ENCODE results near the gene ZSCAN31. TPM values are rescaled to one million over a fixed set of nuclear protein-coding genes. Genes with fewer than 3 reads are reported as not detected.

ZSCAN31 gene
- total RNA-seq, 2 donors from 2014 or later, result 8.6 to 10.2 TPM

DNA sequence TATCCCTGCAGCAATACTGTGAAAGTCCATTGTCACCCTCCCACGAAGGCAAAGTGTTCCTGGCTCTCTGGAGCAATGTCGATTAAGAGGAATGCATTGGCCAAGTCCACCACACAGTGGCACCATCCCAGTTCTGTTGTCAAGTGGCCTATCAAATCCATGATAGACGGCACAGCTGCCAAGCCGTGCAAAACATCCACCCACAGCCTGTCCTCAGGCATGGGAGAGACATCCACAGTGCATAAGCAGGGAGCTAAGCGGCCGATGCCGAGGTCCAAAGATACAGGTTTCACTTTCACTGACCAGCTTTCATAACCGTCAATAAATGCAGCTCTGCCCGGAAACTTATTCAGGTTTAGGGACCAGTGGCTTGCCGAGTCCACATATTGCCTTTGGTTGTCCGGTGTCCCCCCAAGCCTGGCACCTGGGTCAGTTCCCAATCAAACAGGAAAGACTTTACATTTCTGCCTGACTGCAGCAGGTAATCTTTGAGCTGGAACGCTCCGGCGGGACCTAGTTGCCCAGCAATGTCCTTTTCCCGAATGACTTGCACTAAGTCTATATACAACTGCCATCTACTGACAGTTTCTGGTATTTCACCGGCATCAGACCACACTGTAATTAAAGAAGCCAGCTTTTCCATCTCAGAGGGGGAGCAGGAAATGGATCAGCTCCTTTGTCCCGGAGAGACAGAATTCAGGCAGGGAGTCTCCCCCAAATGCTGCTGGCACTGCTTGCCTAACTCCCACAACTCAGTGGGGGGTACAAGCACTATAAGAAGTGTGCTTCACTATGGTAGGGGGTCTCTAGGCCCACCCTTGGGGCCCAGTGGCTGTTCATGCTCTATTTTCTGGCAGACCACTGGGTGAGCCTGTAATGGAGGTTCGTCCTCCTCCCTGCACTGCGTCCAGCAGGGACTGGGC is 20.1 kb upstream of the ZSCAN31 start:
- peak; percentile 78 to 82 for DNase-seq
- intact Hi-C loops (cut with DNase I, micrococcal nuclease), result loop anchor here in 1 of 2 donors (10.0 kb wide), 1 partner anchor 91 kb away; the partner anchor contains the start of gene ZSCAN26
- ATAC-seq, result peak; percentile 85

DNA sequence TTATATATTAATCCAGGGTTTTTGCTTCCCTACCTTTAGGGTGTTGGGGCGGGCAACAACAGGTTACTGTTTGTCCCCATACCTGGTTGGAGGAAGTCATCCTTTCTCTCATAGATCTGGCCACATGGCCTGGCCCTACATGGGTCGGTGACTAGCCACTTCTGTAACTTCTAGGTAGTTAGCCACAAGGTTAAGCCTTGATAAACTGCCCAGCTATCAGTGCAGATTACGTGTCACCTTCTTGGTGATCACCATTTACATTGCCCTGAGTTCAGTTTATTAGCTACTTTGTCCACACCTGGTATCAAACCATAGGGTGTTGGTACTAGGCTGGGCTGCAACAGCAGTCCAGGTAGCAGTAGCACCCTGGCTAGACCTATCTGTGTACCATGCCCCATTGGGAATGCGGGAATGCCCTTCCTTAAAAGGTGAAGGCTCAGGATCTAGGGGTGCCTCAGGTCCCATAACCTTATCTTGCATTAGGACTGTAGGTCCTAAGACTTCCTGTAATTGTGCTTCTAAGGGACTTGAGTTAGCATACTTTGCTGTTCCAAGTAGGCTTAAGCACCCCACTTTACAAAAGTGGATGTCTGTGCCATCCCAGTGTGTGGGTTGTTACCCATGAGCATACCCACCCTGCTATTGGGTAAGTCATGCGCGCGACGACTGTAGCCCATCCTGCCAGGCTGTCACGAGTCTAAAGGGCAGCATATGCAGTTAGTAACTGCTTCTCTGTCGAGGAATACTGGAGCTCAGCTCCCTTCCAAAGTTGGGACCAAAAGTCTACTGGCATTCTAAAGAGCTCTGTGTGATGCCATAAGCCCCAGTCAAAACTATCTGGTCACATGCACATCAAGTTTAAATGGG is 19.0 kb upstream of the ZSCAN31 start:
- DNase-seq (no peak), ATAC-seq (no peak)
- intact Hi-C loops (cut with DNase I, micrococcal nuclease), result loop anchor here in 1 of 2 donors (10.0 kb wide), 1 partner anchor 90 kb away; the partner anchor contains the start of gene ZSCAN26

DNA sequence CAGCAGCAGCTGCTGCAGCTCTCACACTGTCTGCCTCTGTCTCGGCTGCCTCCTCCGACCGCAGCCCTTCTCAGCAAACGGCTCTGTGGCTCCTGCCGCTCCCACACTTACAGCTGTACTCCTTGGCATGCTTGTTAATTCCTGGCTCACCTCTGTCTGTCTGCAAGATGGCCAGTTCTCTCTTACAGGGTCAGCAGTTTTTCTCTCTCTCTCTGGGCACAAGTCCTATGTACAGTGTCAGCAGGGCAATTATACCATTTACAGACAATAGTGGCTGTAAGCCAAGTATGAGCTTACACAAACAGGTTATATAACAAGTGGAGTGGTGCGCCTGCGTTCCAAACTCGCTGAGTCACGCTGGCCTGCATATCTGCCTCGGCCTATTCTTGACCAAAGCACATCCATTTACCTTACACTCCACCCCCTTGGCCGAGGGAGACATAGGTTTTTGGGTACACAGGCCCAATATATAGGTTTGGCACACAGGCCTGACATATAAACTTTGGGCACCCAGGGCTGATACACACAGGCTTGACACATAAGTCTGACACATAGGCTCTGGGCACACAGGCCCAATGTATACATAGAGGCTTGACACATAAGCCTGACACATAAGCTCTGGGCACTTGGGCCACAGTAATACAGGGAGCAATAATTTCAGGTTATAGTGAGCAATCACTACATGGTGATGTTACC is 18.2 kb upstream of the ZSCAN31 start:
- peak; percentile 51 to 80 for DNase-seq
- intact Hi-C loops (cut with DNase I, micrococcal nuclease), result loop anchor here in 1 of 2 donors (10.0 kb wide), 1 partner anchor 89 kb away; the partner anchor contains the start of gene ZSCAN26

GRCh38 chr6:28353356-28353755 is 17.4 kb upstream of the ZSCAN31 start:
- DNase-seq, result no peak
- ATAC-seq, result no peak
- intact Hi-C loops (cut with DNase I, micrococcal nuclease), result loop anchor here in 1 of 2 donors (10.0 kb wide), 1 partner anchor 89 kb away; the partner anchor contains the start of gene ZSCAN26

More for the DNA sequence above, 18.2 kb upstream of the ZSCAN31 start:
- peak; percentile 38 for ATAC-seq

DNA sequence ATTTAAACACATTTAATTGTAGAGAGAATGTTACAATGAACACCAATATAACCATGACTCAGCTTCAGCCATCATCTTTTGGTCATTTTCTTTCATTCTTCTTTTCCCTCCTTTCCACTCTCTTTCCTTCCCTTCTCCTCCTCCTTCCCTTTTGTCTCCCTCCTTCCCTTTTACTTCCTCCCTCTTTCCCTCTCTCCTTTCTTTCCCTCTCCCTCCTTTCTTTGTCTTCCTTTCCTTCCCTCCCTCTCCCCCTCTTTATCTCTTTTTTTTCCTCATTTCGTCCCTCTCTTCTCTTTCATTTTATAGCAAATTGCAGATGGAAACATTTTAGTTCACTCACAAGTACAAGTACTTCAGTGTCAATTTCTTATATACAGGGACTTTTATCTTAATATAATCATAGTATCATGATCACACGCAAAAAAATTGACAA is 15.6 kb upstream of the ZSCAN31 start:
- intact Hi-C loops (cut with DNase I, micrococcal nuclease), result loop anchor here in 1 of 2 donors (10.0 kb wide), 1 partner anchor 87 kb away; the partner anchor contains the start of gene ZSCAN26
- ATAC-seq, result no peak
- DNase-seq, result no peak

GRCh38 chr6:28351087-28351486 is 15.1 kb upstream of the ZSCAN31 start:
- no peak for DNase-seq
- intact Hi-C loops (cut with DNase I, micrococcal nuclease), result loop anchor here in 1 of 2 donors (10.0 kb wide), 1 partner anchor 86 kb away; the partner anchor contains the start of gene ZSCAN26

GRCh38 chr6:28349892-28350737 is 14.2 kb upstream of the ZSCAN31 start, which contains the start of gene ZKSCAN3:
TSS of gene ZKSCAN3 (plus strand) at chr6:28349947. CDS start at chr6:28359587, 9,640 bp downstream.
- peak; percentile 96 for ATAC-seq
- intact Hi-C loops (cut with DNase I, micrococcal nuclease), result loop anchor here in 1 of 2 donors (10.0 kb wide), 1 partner anchor 85 kb away; the partner anchor contains the start of gene ZSCAN26

More at GRCh38 chr6:28351087-28351486, 15.1 kb upstream of the ZSCAN31 start:
- no peak for ATAC-seq

GRCh38 chr6:28349344-28349891 is 13.5 kb upstream of the ZSCAN31 start:
- intact Hi-C loops (cut with DNase I, micrococcal nuclease), result no loop called here
- DNase-seq, result no peak
- no peak for ATAC-seq

More at GRCh38 chr6:28349892-28350737, 14.2 kb upstream of the ZSCAN31 start, which contains the start of gene ZKSCAN3:
- peak; percentile 90 to 93 for DNase-seq

GRCh38 chr6:28347119-28347518 is 11.2 kb upstream of the ZSCAN31 start:
- ATAC-seq (no peak), DNase-seq (no peak)
- intact Hi-C loops (cut with DNase I, micrococcal nuclease), result no loop called here

DNA sequence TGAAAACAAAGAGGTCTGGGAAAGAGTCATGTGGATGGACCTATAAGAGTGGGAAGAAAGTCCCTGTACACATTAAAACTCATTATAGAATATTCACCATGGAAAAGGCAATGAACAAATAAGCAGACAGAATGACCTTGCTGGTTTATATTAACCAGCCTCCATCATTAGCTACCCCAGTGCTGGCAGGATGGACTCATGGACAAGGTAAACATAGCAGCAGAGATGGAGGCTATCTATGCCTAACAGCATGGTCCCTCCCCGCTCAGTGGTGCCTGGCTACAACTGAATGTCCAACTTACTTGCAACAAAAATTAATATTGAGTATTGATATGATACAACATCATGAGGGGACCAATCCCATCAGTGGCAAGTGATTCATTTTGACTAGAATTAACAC is 9.3 kb upstream of the ZSCAN31 start:
- DNase-seq (no peak), ATAC-seq (no peak)
- intact Hi-C loops (cut with DNase I, micrococcal nuclease), result no loop called here

- no peak for DNase-seq
- intact Hi-C loops (cut with DNase I, micrococcal nuclease), result no loop called here
- no peak for ATAC-seq
These were observed 8.1 kb upstream of the ZSCAN31 start for GRCh38 chr6:28343898-28344677.

DNA sequence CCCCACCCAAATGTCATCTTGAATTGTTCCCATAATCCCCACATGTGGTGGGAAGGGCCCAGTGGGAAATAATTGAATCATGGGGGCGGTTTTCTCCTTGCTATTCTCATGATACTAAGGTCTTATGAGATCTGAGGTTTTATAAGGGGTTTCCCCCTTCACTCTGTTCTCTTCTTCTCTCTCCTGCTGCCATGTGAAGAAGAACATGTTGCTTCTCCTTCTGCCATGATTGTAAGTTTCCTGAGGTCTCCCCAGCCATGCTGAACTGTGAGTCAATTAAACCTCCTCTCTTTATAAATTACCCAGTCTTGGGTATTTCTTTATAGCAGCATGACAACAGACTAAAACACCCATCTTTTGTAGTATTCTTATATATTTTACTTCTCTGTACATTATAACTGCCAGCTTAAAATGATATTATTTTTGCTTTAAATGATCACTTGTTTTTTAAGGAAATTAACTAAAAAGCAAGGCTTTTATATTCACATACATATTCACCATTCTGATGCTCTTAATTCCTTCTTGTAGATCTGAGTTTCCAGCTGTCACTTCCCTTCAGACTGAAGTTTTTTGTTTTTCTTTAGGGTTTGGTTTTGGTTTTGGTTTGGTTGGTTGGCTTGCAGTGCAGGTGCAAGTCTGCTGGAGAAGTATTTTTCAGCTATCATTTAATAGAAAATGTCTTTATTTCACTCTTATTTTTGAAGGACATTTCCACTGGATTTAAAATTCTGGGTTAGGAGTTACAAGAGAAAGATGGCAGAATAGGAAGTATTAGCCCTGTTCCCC is 4.6 kb upstream of the ZSCAN31 start:
- ATAC-seq (no peak), DNase-seq (no peak)
- intact Hi-C loops (cut with DNase I, micrococcal nuclease), result no loop called here

GRCh38 chr6:28337121-28337520 is 1.2 kb upstream of the ZSCAN31 start:
- intact Hi-C loops (cut with DNase I, micrococcal nuclease), result no loop called here
- DNase-seq, result no peak
- no peak for ATAC-seq

DNA sequence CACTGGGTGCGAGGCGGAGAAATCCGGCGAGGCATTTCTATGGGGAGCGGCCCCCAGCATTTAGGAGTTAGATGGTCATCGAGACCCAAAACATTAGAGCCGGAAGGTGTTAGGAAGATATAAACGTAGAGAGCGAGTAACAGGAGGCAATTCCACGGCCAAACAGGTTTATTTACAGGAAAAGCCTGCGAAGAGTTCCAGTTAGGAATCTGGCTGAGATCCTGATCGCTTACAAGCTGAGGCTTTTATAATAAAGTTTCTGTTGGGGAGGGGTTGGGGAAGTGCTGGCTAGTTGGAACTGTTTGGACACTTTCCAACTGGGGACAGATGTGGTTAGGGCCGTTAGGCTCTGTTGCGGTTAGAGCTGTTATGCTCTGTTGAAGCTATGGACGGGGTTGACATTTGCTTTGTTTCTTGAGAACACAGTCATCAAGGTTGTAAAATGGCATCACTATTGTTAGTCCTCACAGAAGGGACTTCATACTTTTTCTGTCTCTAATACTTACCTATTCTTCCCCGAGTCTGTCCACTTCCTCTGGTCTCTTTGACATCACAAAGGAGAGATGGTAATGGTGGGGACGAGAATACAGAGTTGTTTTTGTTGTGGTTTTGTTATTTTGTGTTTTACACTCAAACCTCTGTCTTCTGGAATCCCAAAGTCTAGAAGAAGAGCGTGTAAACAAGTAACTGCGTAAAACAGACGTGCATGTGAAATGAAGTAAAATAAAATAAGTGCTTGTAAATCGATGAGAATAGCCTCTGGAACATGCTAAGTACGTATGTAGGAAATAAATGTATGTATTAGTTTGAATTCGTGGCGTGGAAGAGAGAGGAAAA is 554 bp upstream of the ZSCAN31 start:
- ATAC-seq, result peak; percentile 58
- intact Hi-C loops (cut with DNase I, micrococcal nuclease), result no loop called here
- DNase-seq, result peak; percentile 45

All from left colon (tissue), 2 donors.